WTC11 (cell line): ENCODE results near the gene MGAT4D. TPM values are rescaled to one million over a fixed set of nuclear protein-coding genes. Genes with fewer than 3 reads are reported as not detected.

Experiments
- ATAC-seq: fragments of 200-7000 bp; cut with Tn5 transposase; 2 replicates; pipeline ENCODE4 v1.10.0; 2021; ENCODE audit warnings: mild to moderate bottlenecking, moderate library complexity
- CTCF ChIA-PET: fragments of 300-600 bp; sonication (Branson Sonifier 250); formaldehyde crosslinking; loops from one replicate; lab custom pipeline; 2021; ENCODE audit warnings: antibody characterized with exemption; lab: Charles Lee
- POLR2A ChIA-PET: fragments of 350-600 bp; sonication (Branson Sonifier 250); formaldehyde crosslinking; loops from one replicate; lab custom pipeline; 2021; ENCODE audit warnings: antibody characterized with exemption; lab: Charles Lee
- DNase-seq: peaks from one replicate; pipeline ENCODE4 v3.0.0; 2021; ENCODE audit warnings: low spot score
- H3K27ac Mint-ChIP-seq: 2 replicates; pipeline ENCODE4 v1.8.0; 2021; ENCODE audit warnings: mixed read lengths
- H3K27me3 Mint-ChIP-seq: 2 replicates; pipeline ENCODE4 v1.8.0; 2021; ENCODE audit warnings: low read depth, mild to moderate bottlenecking, moderate library complexity, mixed read lengths
- H3K36me3 Mint-ChIP-seq: 2 replicates; pipeline ENCODE4 v1.8.0; 2021; ENCODE audit warnings: mixed read lengths
- H3K4me1 Mint-ChIP-seq: 2 replicates; pipeline ENCODE4 v1.8.0; 2022; ENCODE audit warnings: mixed read lengths
- H3K4me3 Mint-ChIP-seq: 2 replicates; pipeline ENCODE4 v1.8.0; 2021; ENCODE audit warnings: mild to moderate bottlenecking, moderate library complexity, mixed read lengths
- H3K9me3 Mint-ChIP-seq: 2 replicates; pipeline ENCODE4 v1.8.0; 2021; ENCODE audit warnings: mixed read lengths
- ATF2 ChIP-seq: sonication (generic); formaldehyde crosslinking; IDR thresholded peaks from 2 replicates; pipeline ENCODE4 v1.8.1; 2022; ENCODE audit warnings: low read depth, missing genetic modification reagents, borderline replicate concordance
- CREB1 ChIP-seq: sonication (generic); formaldehyde crosslinking; IDR thresholded peaks from 2 replicates; pipeline ENCODE4 v1.8.0; 2023; ENCODE audit warnings: mild to moderate bottlenecking, missing genetic modification reagents
- E2F5 ChIP-seq: sonication (generic); formaldehyde crosslinking; IDR thresholded peaks from 2 replicates; pipeline ENCODE4 v1.8.1; 2022; ENCODE audit warnings: mild to moderate bottlenecking, moderate library complexity, missing genetic modification reagents
- FOXP1 ChIP-seq: sonication (generic); formaldehyde crosslinking; IDR thresholded peaks from 2 replicates; pipeline ENCODE4 v1.8.0; 2022; ENCODE audit warnings: missing genetic modification reagents, mild to moderate bottlenecking, moderate library complexity, borderline replicate concordance
- FOXP4 ChIP-seq: sonication (generic); formaldehyde crosslinking; IDR thresholded peaks from 2 replicates; pipeline ENCODE4 v1.8.0; 2022; ENCODE audit warnings: mild to moderate bottlenecking, missing genetic modification reagents
- HMGA2 ChIP-seq: fragments of 250-450 bp; sonication (Bioruptor Pico); IDR thresholded peaks from 2 replicates; pipeline ENCODE4 v1.4.0; 2021; ENCODE audit warnings: mild to moderate bottlenecking, moderate library complexity
- IRF1 ChIP-seq: sonication (generic); formaldehyde crosslinking; IDR thresholded peaks from 2 replicates; pipeline ENCODE4 v1.8.0; 2023; ENCODE audit warnings: missing genetic modification reagents
- MLX ChIP-seq: sonication (generic); formaldehyde crosslinking; IDR thresholded peaks from 2 replicates; pipeline ENCODE4 v1.8.1; 2023; ENCODE audit warnings: mild to moderate bottlenecking, missing genetic modification reagents, moderate library complexity
- RORB ChIP-seq: fragments of 250-450 bp; sonication (Bioruptor Pico); IDR thresholded peaks from 2 replicates; pipeline ENCODE4 v1.9.0; 2021; ENCODE audit warnings: mild to moderate bottlenecking
- SMAD4 ChIP-seq: sonication (generic); formaldehyde crosslinking; IDR thresholded peaks from 2 replicates; pipeline ENCODE4 v1.8.0; 2022; ENCODE audit warnings: mild to moderate bottlenecking, missing genetic modification reagents
- TEAD4 ChIP-seq: sonication (generic); formaldehyde crosslinking; IDR thresholded peaks from 2 replicates; pipeline ENCODE4 v1.8.0; 2022; ENCODE audit warnings: mild to moderate bottlenecking, missing genetic modification reagents
- TP53 ChIP-seq: sonication (generic); formaldehyde crosslinking; IDR thresholded peaks from 2 replicates; pipeline ENCODE4 v1.8.1; 2023; ENCODE audit warnings: mild to moderate bottlenecking, missing genetic modification reagents
- USF1 ChIP-seq: sonication (generic); formaldehyde crosslinking; IDR thresholded peaks from 2 replicates; pipeline ENCODE4 v1.8.0; 2022; ENCODE audit warnings: mild to moderate bottlenecking, missing genetic modification reagents
- ZNF121 ChIP-seq: sonication (generic); formaldehyde crosslinking; IDR thresholded peaks from 2 replicates; pipeline ENCODE4 v1.8.0; 2023; ENCODE audit warnings: missing genetic modification reagents
- ZNF138 ChIP-seq: sonication (generic); formaldehyde crosslinking; conservative IDR thresholded peaks from 2 replicates; pipeline ENCODE4 v1.8.1; 2022; ENCODE audit warnings: mild to moderate bottlenecking, moderate library complexity, missing genetic modification reagents
- ZNF281 ChIP-seq: sonication (generic); formaldehyde crosslinking; IDR thresholded peaks from 2 replicates; pipeline ENCODE4 v1.8.0; 2023; ENCODE audit warnings: mild to moderate bottlenecking, missing genetic modification reagents
- total RNA-seq: library from RNA; stranded (reverse); gene quantifications from 3 replicates; pipeline ENCODE4 v1.2.3, GENCODE V29; 2021

The MGAT4D gene
- total RNA-seq, 1 experiment from 2014 or later: not detected

GRCh38 chr4:140463182-140463581, 34.9 kb downstream of the MGAT4D start:
- H3K27me3 Mint-ChIP-seq: no peaks in the 10 kb centered on the region
- no peak overlapping the region for H3K4me3 Mint-ChIP-seq
- ATAC-seq (no peak), DNase-seq (no peak)
- ChIA-PET CTCF (interaction anchor here (2.3 kb wide), 1 partner anchor 35 kb away, joined by 8 read pairs; the partner anchor contains the start of gene CLGN), POLR2A (no interaction called here)
- no peaks in the 10 kb centered on the region for H3K4me1 Mint-ChIP-seq
- no peaks in the 10 kb centered on the region for H3K9me3 Mint-ChIP-seq
- H3K27ac Mint-ChIP-seq: no peak overlapping the region
- H3K36me3 Mint-ChIP-seq: no peaks in the 10 kb centered on the region
- TF ChIP-seq IRF1 (CRISPR knock-in tag) (no peak), ZNF138 (CRISPR knock-in tag) (no peak), FOXP4 (CRISPR knock-in tag) (no peak), ZNF121 (CRISPR knock-in tag) (no peak), USF1 (CRISPR knock-in tag) (no peak)

- Mint-ChIP-seq H3K36me3 (no peaks in the 10 kb centered on the region), H3K4me1 (no peaks in the 10 kb centered on the region), H3K27ac (no peak overlapping the region), H3K9me3 (no peaks in the 10 kb centered on the region), H3K4me3 (no peak overlapping the region), H3K27me3 (no peaks in the 10 kb centered on the region; the same call in 1 of the 2 replicates)
- POLR2A ChIA-PET: no interaction called here
- CTCF ChIA-PET: no interaction called here
- TF ChIP-seq FOXP1 (CRISPR knock-in tag): no peak
- TF ChIP-seq E2F5 (CRISPR knock-in tag): no peak
- no peak for TF ChIP-seq CREB1
- TF ChIP-seq MLX (CRISPR knock-in tag): no peak
- no peak for TF ChIP-seq ATF2 (CRISPR knock-in tag)
- TF ChIP-seq TEAD4 (CRISPR knock-in tag): no peak
- TF ChIP-seq ZNF281 (CRISPR knock-in tag): no peak
- no peak for TF ChIP-seq SMAD4 (CRISPR knock-in tag)
- no peak for TF ChIP-seq RORB
- no peak for TF ChIP-seq TP53 (CRISPR knock-in tag)
- TF ChIP-seq HMGA2 (CRISPR knock-in tag): no peak
- TF ChIP-seq IRF1 (CRISPR knock-in tag): no peak
- ATAC-seq (no peak), DNase-seq (no peak)
Observed at GRCh38 chr4:140450352-140450751, 47.7 kb downstream of the MGAT4D start.
